ENCODE data around the gene SGCD.

The SGCD gene

GRCh38 chr5:156379206-156379605, 52.2 kb downstream of the SGCD start:
- DNase-seq (ENCODE audit: insufficient read length, low spot score): no peak
- FAIRE-seq: no peak
- TF ChIP-seq POLR2A (IDR thresholded peaks at IDR 0.05; ENCODE audit: low read depth, low read length): no peak

- DNase-seq (ENCODE audit: insufficient read length, low spot score) (no peak), FAIRE-seq (no peak)
- no peak for TF ChIP-seq POLR2A (IDR thresholded peaks at IDR 0.05; ENCODE audit: low read depth, low read length)
Measured at GRCh38 chr5:156380848-156381247, 53.9 kb downstream of the SGCD start.

DNA sequence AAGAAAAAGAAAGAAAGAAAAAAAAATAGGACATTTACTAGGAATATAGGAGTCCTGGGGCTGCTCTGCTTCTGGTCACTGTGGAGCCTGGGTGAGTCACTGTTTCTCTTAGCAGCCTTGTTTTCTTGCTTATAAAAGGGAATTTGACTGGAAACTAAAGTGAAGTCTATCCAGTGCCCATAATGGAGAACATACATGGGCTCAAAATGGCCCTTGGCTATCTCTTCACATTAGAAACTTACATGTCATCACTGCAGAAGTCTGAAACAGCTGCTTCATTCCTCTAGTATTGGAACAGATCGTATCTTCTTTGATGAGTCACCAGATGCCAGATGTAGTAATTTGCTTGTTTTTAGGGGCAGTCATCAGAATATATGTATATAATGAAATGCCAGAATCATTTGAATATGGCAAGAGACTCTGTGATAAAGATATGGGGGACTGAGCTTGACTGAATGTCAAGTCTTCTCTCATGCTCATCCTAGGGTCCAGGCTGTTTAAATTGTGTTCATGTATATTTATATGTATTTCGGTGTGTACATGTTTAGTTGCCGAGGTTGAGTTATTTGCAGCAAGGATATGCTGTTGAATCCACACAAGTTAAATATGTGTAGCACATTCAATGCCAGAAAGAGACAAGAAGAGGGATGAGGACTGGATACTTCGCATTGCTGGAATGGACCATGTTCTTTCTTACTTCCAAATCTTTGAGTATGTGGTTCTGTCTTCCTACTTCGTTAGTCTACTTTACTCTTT, 56.7 kb downstream of the SGCD start:
- DNase-seq (ENCODE audit: insufficient read length, low spot score) (no peak), FAIRE-seq (no peak)
- TF ChIP-seq POLR2A (IDR thresholded peaks at IDR 0.05; ENCODE audit: low read depth, low read length): no peak

- no peak for DNase-seq (ENCODE audit: insufficient read length, low spot score)
- no peak for FAIRE-seq
- no peak for TF ChIP-seq POLR2A (IDR thresholded peaks at IDR 0.05; ENCODE audit: low read depth, low read length)
Measured at GRCh38 chr5:156385416-156385815, 58.5 kb downstream of the SGCD start.

GRCh38 chr5:156386976-156387375, 60.0 kb downstream of the SGCD start:
- no peak for FAIRE-seq
- DNase-seq (ENCODE audit: insufficient read length, low spot score): no peak
- no peak for TF ChIP-seq POLR2A (IDR thresholded peaks at IDR 0.05; ENCODE audit: low read depth, low read length)

GRCh38 chr5:156387391-156387790, 60.4 kb downstream of the SGCD start:
- DNase-seq (ENCODE audit: insufficient read length, low spot score) (no peak), FAIRE-seq (no peak)
- no peak for TF ChIP-seq POLR2A (IDR thresholded peaks at IDR 0.05; ENCODE audit: low read depth, low read length)

- FAIRE-seq (no peak), DNase-seq (ENCODE audit: insufficient read length, low spot score) (no peak)
Measured at GRCh38 chr5:156388233-156388632, 61.3 kb downstream of the SGCD start.

DNA sequence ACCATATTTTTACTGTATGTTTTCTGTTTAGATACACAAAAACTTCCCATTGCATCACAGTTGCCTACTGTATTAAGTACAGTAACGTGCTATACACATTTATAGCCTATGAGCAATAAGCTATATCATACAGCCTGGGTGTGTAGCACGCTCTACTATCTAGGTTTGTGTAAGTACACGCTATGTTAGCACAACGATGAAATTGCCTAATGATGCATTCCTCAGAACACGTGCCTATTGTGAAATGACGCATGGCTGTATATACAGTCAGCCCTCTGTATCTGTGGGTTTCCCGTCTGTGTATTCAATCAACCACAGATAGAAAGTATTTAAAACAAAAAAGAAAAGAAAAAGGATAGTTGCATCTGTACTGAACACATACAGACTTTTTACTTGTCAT, 64.2 kb downstream of the SGCD start:
- no peak for FAIRE-seq
- no peak for DNase-seq (ENCODE audit: insufficient read length, low spot score)
- TF ChIP-seq POLR2A (IDR thresholded peaks at IDR 0.05; ENCODE audit: low read depth, low read length): no peak

More at GRCh38 chr5:156388233-156388632, 61.3 kb downstream of the SGCD start:
- no peak for TF ChIP-seq POLR2A (IDR thresholded peaks at IDR 0.05; ENCODE audit: low read depth, low read length)

DNA sequence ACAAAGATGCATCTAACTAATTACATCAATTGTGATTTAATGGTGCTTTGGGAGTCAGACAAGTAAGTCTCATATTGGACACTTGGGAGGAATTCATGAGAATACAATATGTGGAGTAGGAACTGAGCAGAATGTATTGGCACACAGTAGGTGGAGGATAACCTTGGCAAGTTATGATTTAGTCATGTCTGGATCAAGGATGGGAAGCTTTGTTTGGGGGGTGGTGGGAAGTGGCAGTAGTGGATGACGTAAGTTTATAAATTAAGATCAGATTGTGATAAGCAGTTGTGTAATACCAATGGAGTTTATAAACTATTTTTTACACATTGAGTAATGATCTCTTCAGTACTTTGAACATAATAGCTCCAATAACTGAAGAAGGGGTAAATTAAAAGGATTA, 67.0 kb downstream of the SGCD start:
- no peak for DNase-seq (ENCODE audit: insufficient read length, low spot score)
- no peak for FAIRE-seq
- no peak for TF ChIP-seq POLR2A (IDR thresholded peaks at IDR 0.05; ENCODE audit: low read depth, low read length)

DNA sequence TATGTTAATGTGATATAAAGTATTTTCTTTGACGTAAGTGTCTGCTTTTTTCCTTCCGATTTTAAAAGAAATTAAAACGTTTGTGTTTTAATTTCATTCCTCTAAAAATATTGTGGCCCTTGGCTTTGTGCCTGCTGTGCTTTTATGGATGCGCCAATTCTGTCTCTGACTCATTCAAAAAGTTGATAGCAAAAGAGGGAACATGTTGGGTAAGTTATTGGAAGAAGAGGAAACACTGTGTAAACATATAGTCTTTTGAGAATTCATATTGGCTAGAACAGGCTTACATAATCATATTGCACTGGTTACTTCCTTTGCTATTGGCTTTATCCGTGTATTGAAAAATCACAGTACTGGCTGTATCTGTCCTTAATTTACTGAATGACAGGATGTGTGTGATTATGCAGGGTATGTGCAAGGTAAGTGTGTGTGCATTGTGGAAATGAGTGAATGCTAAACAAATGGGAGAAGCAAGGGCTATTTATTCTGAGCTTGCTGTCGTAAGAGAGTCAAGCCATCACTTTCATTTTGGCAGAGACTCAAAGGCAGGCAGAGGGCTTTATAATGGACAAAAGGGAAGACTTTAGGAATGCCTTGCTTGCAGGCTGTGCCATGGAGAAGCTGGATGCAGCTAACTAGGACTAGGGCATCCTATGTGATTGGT, 67.8 kb downstream of the SGCD start:
- no peak for DNase-seq (ENCODE audit: insufficient read length, low spot score)
- no peak for TF ChIP-seq POLR2A (IDR thresholded peaks at IDR 0.05; ENCODE audit: low read depth, low read length)
- no peak for FAIRE-seq

GRCh38 chr5:156395306-156395675, 68.3 kb downstream of the SGCD start:
- no peak for DNase-seq (ENCODE audit: insufficient read length, low spot score)
- FAIRE-seq: no peak
- no peak for TF ChIP-seq POLR2A (IDR thresholded peaks at IDR 0.05; ENCODE audit: low read depth, low read length)

- no peak for FAIRE-seq
- DNase-seq (ENCODE audit: insufficient read length, low spot score): no peak
- no peak for TF ChIP-seq POLR2A (IDR thresholded peaks at IDR 0.05; ENCODE audit: low read depth, low read length)
Measured at GRCh38 chr5:156396063-156396829, 69.3 kb downstream of the SGCD start.

GRCh38 chr5:156396830-156397081, 69.8 kb downstream of the SGCD start:
- DNase-seq (ENCODE audit: insufficient read length, low spot score): no peak
- TF ChIP-seq POLR2A (IDR thresholded peaks at IDR 0.05; ENCODE audit: low read depth, low read length): no peak
- no peak for FAIRE-seq

DNA sequence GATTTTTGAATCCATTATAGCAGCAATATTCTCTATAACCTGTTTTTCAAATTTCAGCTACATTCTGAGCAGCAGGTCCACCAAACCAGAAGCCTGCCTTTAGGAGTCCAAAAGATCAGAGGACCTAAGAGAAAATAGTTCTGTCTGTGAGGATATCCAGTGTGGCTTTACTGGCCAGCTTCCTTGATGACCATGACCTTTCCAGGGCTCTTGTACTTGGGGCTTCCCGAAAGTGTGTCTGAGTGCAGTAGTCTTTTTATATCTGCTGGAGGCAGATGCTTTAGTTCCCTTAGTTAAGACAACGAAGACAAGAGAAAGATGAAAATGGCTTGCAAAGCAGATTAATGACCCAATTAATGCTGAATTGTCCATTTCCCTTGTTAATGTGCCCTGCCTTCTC, 72.4 kb downstream of the SGCD start:
- no peak for DNase-seq (ENCODE audit: insufficient read length, low spot score)
- no peak for TF ChIP-seq POLR2A (IDR thresholded peaks at IDR 0.05; ENCODE audit: low read depth, low read length)
- no peak for FAIRE-seq

Data from H54 (cell line).